ENCODE measurements around the gene TSR3.

- no peak for TF ChIP-seq CTCF (IDR thresholded peaks at IDR 0.05)
- TF ChIP-seq POLR2A (IDR thresholded peaks at IDR 0.05), result no peak
Measured at GRCh38 chr16:1349351-1349750, 2.3 kb downstream of the TSR3 start.

Data from testis (tissue), 2 donors.